Mononuclear cell (primary cell): ENCODE data around the gene STEAP1. TPM values are rescaled to one million over a fixed set of nuclear protein-coding genes. Genes with fewer than 3 reads are reported as not detected.

Source experiments
- total RNA-seq: library from RNA; depleted of rRNA; stranded (reverse); fragments of >200 nt; gene quantifications from one replicate; pipeline ENCODE4 v1.2.3, GENCODE V29; 2012

STEAP1 gene
- total RNA-seq, 1 donor = 0.21 TPM

Other genes starting within 250 kb of the STEAP1 start
- gene STEAP2, start 57.3 kb downstream of the STEAP1 start, total RNA-seq = 0.10 TPM
- 0.42 TPM for gene CFAP69, start 90.7 kb downstream of the STEAP1 start, total RNA-seq
- not detected for gene FAM237B, start 166.8 kb downstream of the STEAP1 start, total RNA-seq
- gene GTPBP10, start 192.2 kb downstream of the STEAP1 start, total RNA-seq = 16.2 TPM
- 1.4 TPM for gene CLDN12, start 249.0 kb downstream of the STEAP1 start, total RNA-seq